ENCODE data around the gene WWC2.

DNA sequence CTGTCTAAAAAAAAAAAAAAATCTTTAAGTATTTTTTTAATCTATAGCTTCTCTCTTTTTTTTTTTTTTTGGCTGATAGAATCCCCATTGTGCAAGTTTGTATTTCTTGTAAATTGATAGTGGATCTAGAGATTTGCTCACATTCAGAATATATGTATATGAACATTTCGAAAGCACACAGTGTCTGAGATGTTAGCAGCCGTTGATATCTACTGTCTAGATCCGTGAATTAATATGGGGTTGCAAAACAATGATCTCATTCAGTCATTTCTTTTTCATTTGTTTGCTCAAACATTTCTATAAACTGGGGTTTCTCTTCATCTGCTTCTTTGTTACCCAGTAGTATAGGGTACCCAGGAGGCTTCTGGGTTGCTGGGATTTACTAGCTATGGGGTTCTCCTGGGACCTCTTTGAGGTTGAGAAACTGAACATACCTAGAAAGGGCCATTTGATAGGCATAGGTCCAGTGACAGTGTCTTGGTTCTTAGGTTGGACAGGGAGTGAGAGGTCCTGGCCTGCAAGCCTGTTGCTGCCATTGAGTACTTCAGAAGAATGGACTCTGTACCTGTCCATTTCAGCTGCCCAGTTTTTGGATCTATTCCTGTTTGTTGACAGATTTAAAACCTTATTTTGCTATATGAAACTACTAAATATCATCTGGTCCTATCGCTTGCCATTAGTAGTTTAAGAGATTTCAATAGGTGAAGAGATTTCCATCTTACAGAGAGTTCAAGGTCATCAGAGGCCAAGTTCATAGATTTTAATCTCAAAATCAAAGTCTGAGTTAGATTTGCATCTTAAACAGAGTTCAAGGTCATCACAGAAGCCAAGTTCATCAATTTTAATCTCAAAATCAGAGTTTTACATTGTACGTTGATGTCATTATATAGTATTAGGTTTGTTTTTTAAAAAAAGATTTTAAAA lies 50.8 kb downstream of the WWC2 start:
- TF ChIP-seq, protein P1, sequence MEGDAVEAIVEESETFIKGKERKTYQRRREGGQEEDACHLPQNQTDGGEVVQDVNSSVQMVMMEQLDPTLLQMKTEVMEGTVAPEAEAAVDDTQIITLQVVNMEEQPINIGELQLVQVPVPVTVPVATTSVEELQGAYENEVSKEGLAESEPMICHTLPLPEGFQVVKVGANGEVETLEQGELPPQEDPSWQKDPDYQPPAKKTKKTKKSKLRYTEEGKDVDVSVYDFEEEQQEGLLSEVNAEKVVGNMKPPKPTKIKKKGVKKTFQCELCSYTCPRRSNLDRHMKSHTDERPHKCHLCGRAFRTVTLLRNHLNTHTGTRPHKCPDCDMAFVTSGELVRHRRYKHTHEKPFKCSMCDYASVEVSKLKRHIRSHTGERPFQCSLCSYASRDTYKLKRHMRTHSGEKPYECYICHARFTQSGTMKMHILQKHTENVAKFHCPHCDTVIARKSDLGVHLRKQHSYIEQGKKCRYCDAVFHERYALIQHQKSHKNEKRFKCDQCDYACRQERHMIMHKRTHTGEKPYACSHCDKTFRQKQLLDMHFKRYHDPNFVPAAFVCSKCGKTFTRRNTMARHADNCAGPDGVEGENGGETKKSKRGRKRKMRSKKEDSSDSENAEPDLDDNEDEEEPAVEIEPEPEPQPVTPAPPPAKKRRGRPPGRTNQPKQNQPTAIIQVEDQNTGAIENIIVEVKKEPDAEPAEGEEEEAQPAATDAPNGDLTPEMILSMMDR (conservative IDR thresholded peaks at IDR 0.05 in 1 of 2, IDR thresholded peaks at IDR 0.05 in 1 of 2; ENCODE audit: extremely low read depth in 1 of 2, insufficient read depth in 1 of 2, low read depth in 1 of 2, low read length in 2 of 2): no peak
- no peak for TF ChIP-seq EZH2 (IDR thresholded peaks at IDR 0.05; ENCODE audit: borderline replicate concordance, low read length)

All from mammary epithelial cell (primary cell).